ENCODE measurements around the gene TBL2.
"Not testable (repeated sequence)": the region's sequence is repeated elsewhere in the genome, so short reads cannot be mapped to it uniquely, and the experiment has no call there.

TBL2 gene

GRCh38 chr7:73578342-73579128 lies at the start of gene TBL2:
TSS of gene TBL2 (minus strand) at chr7:73578579. CDS start at chr7:73578549, 30 bp downstream.
- peak; percentile 99 for DNase-seq (ENCODE audit: low read depth in 2 of 2)

GRCh38 chr7:73626814-73627213 lies 48.4 kb upstream of the TBL2 start:
- no peak for DNase-seq (ENCODE audit: low read depth in 2 of 2)

GRCh38 chr7:73625276-73625675 lies 46.9 kb upstream of the TBL2 start:
- no peak for DNase-seq (ENCODE audit: low read depth in 2 of 2)

- DNase-seq (ENCODE audit: low read depth in 2 of 2), result no peak
These were observed 46.3 kb upstream of the TBL2 start for GRCh38 chr7:73624669-73625001.

- DNase-seq (ENCODE audit: low read depth in 2 of 2), result peak; percentile 31 to 61
These were observed 45.7 kb upstream of the TBL2 start, which contains the start of gene MLXIPL for GRCh38 chr7:73623798-73624668. TSS of gene MLXIPL (minus strand) at chr7:73624522. CDS start at chr7:73624492, 30 bp downstream.

GRCh38 chr7:73622909-73623797 lies 44.8 kb upstream of the TBL2 start:
- DNase-seq (ENCODE audit: low read depth in 2 of 2), result no peak

GRCh38 chr7:73622527-73622908 lies 44.1 kb upstream of the TBL2 start:
- no peak for DNase-seq (ENCODE audit: low read depth in 2 of 2)

- no peak for DNase-seq (ENCODE audit: low read depth in 2 of 2)
These were observed 43.0 kb upstream of the TBL2 start for GRCh38 chr7:73621168-73622063.

GRCh38 chr7:73619394-73619793 lies 41.0 kb upstream of the TBL2 start:
- DNase-seq (ENCODE audit: low read depth in 2 of 2), result not testable (repeated sequence)

- DNase-seq (ENCODE audit: low read depth in 2 of 2), result no peak
These were observed 40.2 kb upstream of the TBL2 start for GRCh38 chr7:73618538-73618937.

- DNase-seq (ENCODE audit: low read depth in 2 of 2), result not testable (repeated sequence)
These were observed 39.1 kb upstream of the TBL2 start for GRCh38 chr7:73617520-73617919.

GRCh38 chr7:73615886-73616285 lies 37.5 kb upstream of the TBL2 start:
- DNase-seq (ENCODE audit: low read depth in 2 of 2), result no peak

GRCh38 chr7:73614937-73615336 lies 36.6 kb upstream of the TBL2 start:
- not testable (repeated sequence) for DNase-seq (ENCODE audit: low read depth in 2 of 2)

- DNase-seq (ENCODE audit: low read depth in 2 of 2), result no peak
These were observed 35.8 kb upstream of the TBL2 start for GRCh38 chr7:73613954-73614735.

- no peak for DNase-seq (ENCODE audit: low read depth in 2 of 2)
These were observed 34.4 kb upstream of the TBL2 start for GRCh38 chr7:73612598-73613269.

- no peak for DNase-seq (ENCODE audit: low read depth in 2 of 2)
These were observed 32.7 kb upstream of the TBL2 start for GRCh38 chr7:73611017-73611555.

GRCh38 chr7:73610105-73610504 lies 31.7 kb upstream of the TBL2 start:
- no peak for DNase-seq (ENCODE audit: low read depth in 2 of 2)

- DNase-seq (ENCODE audit: low read depth in 2 of 2), result not testable (repeated sequence)
These were observed 29.3 kb upstream of the TBL2 start for GRCh38 chr7:73607692-73607983.
